PC-3 (cell line): ENCODE data around the gene KIAA0586. TPM values are rescaled to one million over a fixed set of nuclear protein-coding genes. Genes with fewer than 3 reads are reported as not detected.

Experiments
- ATAC-seq: fragments of 200-7000 bp; cut with Tn5 transposase; 2 replicates; pipeline ENCODE4 v1.9.1; 2020; ENCODE audit warnings: mild to moderate bottlenecking, moderate library complexity
- BruUV-seq: library from RNA; stranded (reverse); fragments of 400-500 nt; replicated peaks from 2 replicates; lab custom pipeline; 2021; lab: Mats Ljungman, UMichigan
- CTCF ChIA-PET: fragments of 300-600 bp; sonication (Branson Sonifier 250); formaldehyde crosslinking; loops from one replicate; lab custom pipeline; 2022; ENCODE audit warnings: antibody characterized with exemption; lab: Charles Lee
- POLR2A ChIA-PET: fragments of 300-600 bp; sonication (Branson Sonifier 250); formaldehyde crosslinking; loops from one replicate; lab custom pipeline; 2022; ENCODE audit warnings: antibody characterized with exemption; ENCODE audit not compliant: unreplicated experiment; lab: Charles Lee
- DNase-seq: peaks from one replicate; pipeline ENCODE4 v3.0.0-alpha.2; 2015
- H2AFZ ChIP-seq: fragments of 300-600 bp; sonication (generic); 2 replicates; pipeline ENCODE4 v1.6.0; 2016; ENCODE audit warnings: antibody characterized with exemption, low read length
- H3F3A ChIP-seq: fragments of 300-600 bp; sonication (generic); one replicate; pipeline ENCODE4 v1.6.0; 2017; ENCODE audit warnings: antibody characterized with exemption, low read length, control low read depth, mild to moderate bottlenecking; ENCODE audit not compliant: unreplicated experiment
- H3K27ac ChIP-seq: fragments of 300-600 bp; sonication (generic); 2 replicates; pipeline ENCODE4 v1.5.1; 2016; ENCODE audit warnings: mild to moderate bottlenecking, low read length
- H3K27me3 ChIP-seq: fragments of 300-600 bp; sonication (generic); 2 replicates; pipeline ENCODE4 v1.6.1; 2016; ENCODE audit warnings: low read length, mixed read lengths
- H3K36me3 ChIP-seq: fragments of 300-600 bp; sonication (generic); 2 replicates; pipeline ENCODE4 v1.6.1; 2016; ENCODE audit warnings: low read depth, mixed run types, low read length, mixed read lengths
- H3K4me1 ChIP-seq: fragments of 300-600 bp; sonication (generic); 2 replicates; pipeline ENCODE4 v1.5.1; 2016; ENCODE audit warnings: low read length; ENCODE audit not compliant: insufficient read depth
- H3K4me2 ChIP-seq: fragments of 300-600 bp; sonication (generic); 2 replicates; pipeline ENCODE4 v1.6.0; 2016; ENCODE audit warnings: low read length
- H3K4me3 ChIP-seq: fragments of 300-600 bp; sonication (generic); 2 replicates; pipeline ENCODE4 v1.5.1; 2016; ENCODE audit warnings: mild to moderate bottlenecking, low read length, mixed read lengths
- H3K79me2 ChIP-seq: fragments of 300-600 bp; sonication (generic); 2 replicates; pipeline ENCODE4 v1.6.1; 2017; ENCODE audit warnings: low read length, mixed read lengths
- H3K9ac ChIP-seq: fragments of 300-600 bp; sonication (generic); 2 replicates; pipeline ENCODE4 v1.6.0; 2016; ENCODE audit warnings: mild to moderate bottlenecking, low read length
- H3K9me2 ChIP-seq: fragments of 300-600 bp; sonication (generic); replicated peaks from 2 replicates; pipeline ENCODE4 v1.6.1; 2016; ENCODE audit warnings: mixed run types, low read length, mixed read lengths
- H3K9me3 ChIP-seq: fragments of 300-600 bp; sonication (generic); 2 replicates; pipeline ENCODE4 v1.6.1; 2016; ENCODE audit warnings: low read length, mixed read lengths
- H4K20me1 ChIP-seq: fragments of 300-600 bp; sonication (generic); 2 replicates; pipeline ENCODE4 v1.6.1; 2016; ENCODE audit warnings: low read length, mixed read lengths
- EZH2 ChIP-seq: fragments of 300-600 bp; sonication (generic); IDR thresholded peaks from one replicate; pipeline ENCODE4 v1.6.1; 2017; ENCODE audit warnings: antibody characterized with exemption, mild to moderate bottlenecking, low read length; ENCODE audit not compliant: unreplicated experiment
- EZH2phosphoT487 ChIP-seq: fragments of 300-600 bp; sonication (generic); IDR thresholded peaks from 2 replicates; pipeline ENCODE4 v1.6.1; 2018; ENCODE audit warnings: mild to moderate bottlenecking, antibody characterized with exemption, low read length, borderline replicate concordance
- intact Hi-C: fragments of 100-400 bp; cut with micrococcal nuclease; formaldehyde crosslinking; loops from 2 replicates; pipeline ENCODE4 v1.9.0; 2023
- total RNA-seq: library from RNA; depleted of rRNA; stranded (reverse); fragments of >200 nt; gene quantifications from 2 replicates; pipeline ENCODE4 v1.2.3, GENCODE V29; 2014
- TF ChIP-seq, protein P1 (sequence below): fragments of 300-600 bp; sonication (generic); conservative IDR thresholded peaks from 2 replicates; pipeline ENCODE4 v1.5.1; 2017; ENCODE audit warnings: antibody characterized with exemption, low read depth, mild to moderate bottlenecking, low read length

The KIAA0586 gene
- total RNA-seq, 1 experiment from 2014 or later: 50.3 TPM

DNA sequence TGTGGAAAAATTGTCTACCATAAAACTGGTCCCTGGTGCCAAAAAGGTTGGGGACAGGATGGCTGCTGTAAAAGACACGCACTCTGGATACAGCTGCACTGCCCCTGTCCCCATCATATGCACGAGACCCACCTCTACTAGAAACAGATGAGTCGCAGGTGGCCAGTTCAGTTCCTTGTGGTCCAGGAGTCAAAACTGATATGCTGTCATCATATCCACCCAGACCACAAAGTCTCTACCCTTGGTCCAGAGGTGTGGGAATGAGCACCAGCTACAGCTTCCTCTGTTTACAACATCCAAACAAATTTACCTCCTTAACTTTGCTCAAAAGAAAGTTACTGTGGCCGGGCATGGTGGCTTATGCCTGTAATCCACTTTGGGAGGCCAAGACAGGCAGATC lies 166.5 kb downstream of the KIAA0586 start:
- Histone ChIP-seq H3K4me3 (no peak overlapping the region), H2AFZ (no peak overlapping the region), H3K9ac (no peak overlapping the region), H3K4me2 (no peak overlapping the region), H3K27ac (no peak overlapping the region), H3F3A (no peaks in the 10 kb centered on the region), H3K27me3 (peaks cover 32% of the 10 kb centered on the region), H3K79me2 (no peaks in the 10 kb centered on the region), H3K4me1 (no peaks in the 10 kb centered on the region), H4K20me1 (no peaks in the 10 kb centered on the region), H3K9me2 (no peaks in the 10 kb centered on the region), H3K9me3 (no peaks in the 10 kb centered on the region), H3K36me3 (no peaks in the 10 kb centered on the region)
- TF ChIP-seq EZH2phosphoT487 (no peak), EZH2 (no peak)
- TF ChIP-seq, protein P1, sequence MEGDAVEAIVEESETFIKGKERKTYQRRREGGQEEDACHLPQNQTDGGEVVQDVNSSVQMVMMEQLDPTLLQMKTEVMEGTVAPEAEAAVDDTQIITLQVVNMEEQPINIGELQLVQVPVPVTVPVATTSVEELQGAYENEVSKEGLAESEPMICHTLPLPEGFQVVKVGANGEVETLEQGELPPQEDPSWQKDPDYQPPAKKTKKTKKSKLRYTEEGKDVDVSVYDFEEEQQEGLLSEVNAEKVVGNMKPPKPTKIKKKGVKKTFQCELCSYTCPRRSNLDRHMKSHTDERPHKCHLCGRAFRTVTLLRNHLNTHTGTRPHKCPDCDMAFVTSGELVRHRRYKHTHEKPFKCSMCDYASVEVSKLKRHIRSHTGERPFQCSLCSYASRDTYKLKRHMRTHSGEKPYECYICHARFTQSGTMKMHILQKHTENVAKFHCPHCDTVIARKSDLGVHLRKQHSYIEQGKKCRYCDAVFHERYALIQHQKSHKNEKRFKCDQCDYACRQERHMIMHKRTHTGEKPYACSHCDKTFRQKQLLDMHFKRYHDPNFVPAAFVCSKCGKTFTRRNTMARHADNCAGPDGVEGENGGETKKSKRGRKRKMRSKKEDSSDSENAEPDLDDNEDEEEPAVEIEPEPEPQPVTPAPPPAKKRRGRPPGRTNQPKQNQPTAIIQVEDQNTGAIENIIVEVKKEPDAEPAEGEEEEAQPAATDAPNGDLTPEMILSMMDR: no peak; the same call in 1 of the 2 replicates
- CTCF ChIA-PET: no interaction called here
- intact Hi-C loops: no loop called here
- no peak for DNase-seq
- POLR2A ChIA-PET: no interaction called here
- ATAC-seq: no peak
- no TSS peak for BruUV-seq

DNA sequence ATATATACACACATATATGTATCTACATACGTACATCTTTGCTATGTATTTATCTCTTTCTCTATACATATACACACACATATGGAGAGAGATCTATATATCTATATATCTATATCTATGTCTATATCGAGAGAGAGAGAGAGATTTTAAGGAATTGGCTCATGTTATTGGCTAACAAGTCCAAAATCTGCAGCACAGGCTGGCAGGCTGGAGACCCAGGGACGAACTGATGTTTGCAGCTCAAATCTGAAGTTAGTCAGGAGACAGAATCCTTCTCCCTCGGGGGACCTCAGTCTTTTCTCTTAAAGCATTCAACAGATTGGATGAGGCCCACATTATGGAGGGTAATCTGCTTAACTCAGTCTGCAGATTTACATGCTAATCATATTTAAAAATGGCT lies 169.5 kb downstream of the KIAA0586 start:
- no peaks in the 10 kb centered on the region for H3K9me3 ChIP-seq
- H3K27me3 ChIP-seq: peaks cover 29% of the 10 kb centered on the region
- H3K9me2 ChIP-seq: no peaks in the 10 kb centered on the region
- ChIA-PET POLR2A (no interaction called here), CTCF (no interaction called here)
- no peak overlapping the region for H3K4me3 ChIP-seq
- no peak overlapping the region for H3K9ac ChIP-seq
- DNase-seq (no peak), ATAC-seq (no peak)
- TF ChIP-seq EZH2phosphoT487: no peak
- TF ChIP-seq EZH2: no peak
- TF ChIP-seq, protein P1: no peak
- no peaks in the 10 kb centered on the region for H3K36me3 ChIP-seq
- H3K4me1 ChIP-seq: no peaks in the 10 kb centered on the region
- intact Hi-C loops: no loop called here
- no peaks in the 10 kb centered on the region for H3F3A ChIP-seq
- no peaks in the 10 kb centered on the region for H4K20me1 ChIP-seq
- H3K4me2 ChIP-seq: no peak overlapping the region
- no peaks in the 10 kb centered on the region for H3K79me2 ChIP-seq
- no peak overlapping the region for H2AFZ ChIP-seq
- no TSS peak for BruUV-seq
- H3K27ac ChIP-seq: no peak overlapping the region

DNA sequence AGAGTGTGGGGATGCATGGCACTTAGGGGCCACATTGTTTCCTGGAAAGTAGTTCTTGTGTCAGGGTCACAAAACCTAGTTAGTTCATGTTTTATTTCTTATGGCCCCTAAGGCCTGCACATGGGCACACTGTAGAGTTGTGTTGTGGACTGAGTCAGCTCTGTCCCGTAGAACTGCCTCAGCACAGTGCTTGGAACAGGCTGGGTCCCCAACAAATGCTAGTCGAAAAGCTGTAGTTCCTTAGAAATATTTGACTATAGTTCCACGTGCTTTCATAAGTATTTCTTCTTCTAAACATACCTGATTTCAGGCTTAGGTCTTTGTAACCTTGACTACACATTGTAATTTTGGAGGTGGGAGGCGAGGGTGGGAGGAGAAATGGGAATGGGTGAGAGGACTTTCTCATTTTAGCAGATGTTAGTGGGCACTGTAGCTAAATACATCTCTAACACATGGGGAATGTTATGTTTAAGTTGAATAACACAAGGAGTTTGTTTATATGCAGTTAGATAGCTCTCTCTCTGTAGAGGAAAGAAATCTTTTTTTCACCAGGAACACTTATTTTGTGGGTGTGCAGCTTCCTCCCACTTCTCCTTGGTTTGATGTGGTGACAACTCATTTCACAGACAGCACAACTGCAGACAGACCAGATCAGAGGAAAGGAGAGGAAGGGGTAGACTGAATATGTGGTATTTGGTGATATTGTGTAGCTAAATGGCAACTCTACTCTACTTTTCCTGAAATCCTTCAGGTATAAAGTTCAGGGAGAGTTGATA lies 170.7 kb downstream of the KIAA0586 start:
- peaks cover 33% of the 10 kb centered on the region for H3K27me3 ChIP-seq
- no peaks in the 10 kb centered on the region for H3K4me1 ChIP-seq
- H3K9me2 ChIP-seq: no peaks in the 10 kb centered on the region
- BruUV-seq: no TSS peak
- no peaks in the 10 kb centered on the region for H3K9me3 ChIP-seq
- CTCF ChIA-PET: no interaction called here
- no peaks in the 10 kb centered on the region for H4K20me1 ChIP-seq
- no peaks in the 10 kb centered on the region for H3K36me3 ChIP-seq
- H3K79me2 ChIP-seq: no peaks in the 10 kb centered on the region
- no peak overlapping the region for H3K27ac ChIP-seq
- H3K4me2 ChIP-seq: no peak overlapping the region
- intact Hi-C loops: no loop called here
- H3K4me3 ChIP-seq: no peak overlapping the region
- ATAC-seq: no peak
- TF ChIP-seq EZH2: no peak
- TF ChIP-seq EZH2phosphoT487: no peak
- TF ChIP-seq, protein P1: no peak
- no peaks in the 10 kb centered on the region for H3F3A ChIP-seq
- no peak overlapping the region for H2AFZ ChIP-seq
- no peak overlapping the region for H3K9ac ChIP-seq
- no peak for DNase-seq
- POLR2A ChIA-PET: no interaction called here
